Keratinocyte (primary cell): ENCODE data around the gene CFAP70.

Experiments
- CTCF ChIP-seq, 3 experiments: IDR thresholded peaks in 1 of 3; conservative IDR thresholded peaks in 1 of 3; optimal IDR thresholded peaks in 1 of 3; 2 replicates in 2 of 3; 3 replicates in 1 of 3; pipeline versions ENCODE3 to v1.5.1; 2011; ENCODE audit warnings: low read length in 3 of 3, mild to moderate bottlenecking in 3 of 3, moderate library complexity in 2 of 3, control low read depth in 1 of 3, inconsistent platforms in 1 of 3; ENCODE audit not compliant: insufficient read depth in 2 of 3; ENCODE audit errors: extremely low read depth in 1 of 3
- EZH2 ChIP-seq: IDR thresholded peaks from one replicate; pipeline ENCODE4 v1.6.1; 2012; ENCODE audit warnings: inconsistent platforms, mild to moderate bottlenecking, low read length, moderate library complexity

- TF ChIP-seq EZH2 (no peak), CTCF (optimal IDR thresholded peaks at IDR 0.05 in 1 of 3, IDR thresholded peaks at IDR 0.05 in 1 of 3, conservative IDR thresholded peaks at IDR 0.05 in 1 of 3; ENCODE audit: extremely low read depth in 1 of 3, insufficient read depth in 2 of 3, low read length in 3 of 3) (no peak)
These were observed 18.0 kb upstream of the CFAP70 start for GRCh38 chr10:73376679-73377078.
